ENCODE measurements around the gene HAPLN3. TPM values are rescaled to one million over a fixed set of nuclear protein-coding genes. Genes with fewer than 3 reads are reported as not detected.

The HAPLN3 gene
- total RNA-seq, 1 donor from 2014 or later: 2.7 TPM

GRCh38 chr15:88828791-88829190, 66.6 kb downstream of the HAPLN3 start:
- no peaks in the 10 kb centered on the region for H3K27me3 ChIP-seq
- H3F3A ChIP-seq (ENCODE audit: low read depth): no peaks in the 10 kb centered on the region
- DNase-seq (ENCODE audit: low spot score): no peak
- H3K36me3 ChIP-seq: no peaks in the 10 kb centered on the region
- Mint-ChIP-seq H3K9me3 (peaks cover 2% of the 10 kb centered on the region), H3K4me1 (peaks cover 5% of the 10 kb centered on the region), H3K27me3 (ENCODE audit: insufficient read depth, low read depth) (peaks cover 5% of the 10 kb centered on the region), H3K36me3 (no peaks in the 10 kb centered on the region), H3K4me3 (no peak overlapping the region), H3K27ac (no peak overlapping the region)
- no peaks in the 10 kb centered on the region for H3K9me3 ChIP-seq (ENCODE audit: low read depth)
- no peaks in the 10 kb centered on the region for H3K79me2 ChIP-seq (ENCODE audit: low read depth)
- no peak overlapping the region for H2AFZ ChIP-seq (replicated peaks)
- H3K9ac ChIP-seq: no peak overlapping the region
- H4K20me1 ChIP-seq (ENCODE audit: low read depth): no peaks in the 10 kb centered on the region
- H3K4me2 ChIP-seq: no peak overlapping the region
- H3K4me3 ChIP-seq: no peak overlapping the region
- no peaks in the 10 kb centered on the region for H3K4me1 ChIP-seq
- TF ChIP-seq CTCF (IDR thresholded peaks at IDR 0.05): no peak
- TF ChIP-seq EZH2 (IDR thresholded peaks at IDR 0.05): no peak
- no peak for TF ChIP-seq EZH2phosphoT487 (IDR thresholded peaks at IDR 0.05)
- H3K27ac ChIP-seq: no peak overlapping the region

Other genes starting within 250 kb of the HAPLN3 start
- gene ACAN, start 92.1 kb downstream of the HAPLN3 start, total RNA-seq (ENCODE audit: low replicate concordance): 0.06 and 0.34 TPM in 2 replicates
- 92.6 and 124 TPM in 2 replicates for gene MFGE8, start 17.8 kb upstream of the HAPLN3 start, total RNA-seq (ENCODE audit: low replicate concordance)
- gene ABHD2, start 192.9 kb upstream of the HAPLN3 start, total RNA-seq (ENCODE audit: low replicate concordance): 10.9 and 18.1 TPM in 2 replicates